ENCODE results near the gene PBX3. TPM values are rescaled to one million over a fixed set of nuclear protein-coding genes. Genes with fewer than 3 reads are reported as not detected.
A peak's percentile ranks its signal among the peaks of the same experiment; 100 is the strongest.

The PBX3 gene
- total RNA-seq, 1 donor from 2014 or later, result 71.6 TPM

DNA sequence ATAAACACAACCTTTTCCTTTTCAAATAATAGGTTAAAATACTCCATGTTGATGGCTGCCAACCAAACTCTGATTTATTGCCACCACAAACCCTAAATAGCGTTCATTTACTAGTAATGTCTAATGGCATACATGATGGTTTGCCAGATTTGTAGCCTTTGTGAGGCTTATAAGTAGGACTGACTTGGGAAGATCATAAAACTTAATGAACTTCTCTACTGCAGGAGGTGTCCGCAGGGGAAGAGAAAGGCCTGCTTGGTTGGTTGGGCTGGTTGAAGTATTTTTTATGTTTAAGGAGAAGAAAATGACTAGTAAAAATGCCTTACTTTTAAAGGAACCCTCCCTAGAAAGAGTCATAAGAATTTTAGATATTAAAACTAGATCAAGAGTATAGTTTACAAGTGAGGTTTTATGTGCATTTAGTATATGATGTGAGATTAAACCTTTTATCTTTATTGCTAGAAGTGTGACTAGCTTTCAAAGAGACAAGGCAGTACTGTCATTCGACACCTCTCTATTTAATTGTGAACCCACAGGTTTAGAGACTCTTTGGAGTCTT is 5.0 kb downstream of the PBX3 start:
- Mint-ChIP-seq H3K27ac (ENCODE audit: unreplicated experiment) (no peak overlapping the region), H3K36me3 (ENCODE audit: low read depth) (peaks cover 2% of the 10 kb centered on the region), H3K4me3 (peak overlapping the region; percentile 29), H3K27me3 (ENCODE audit: low read depth) (no peaks in the 10 kb centered on the region), H3K4me1 (peaks cover 66% of the 10 kb centered on the region), H3K9me3 (no peaks in the 10 kb centered on the region)
- no peak for DNase-seq (ENCODE audit: low read depth, low spot score)
- no peak for TF ChIP-seq CTCF (conservative IDR thresholded peaks at IDR 0.05)

GRCh38 chr9:125754096-125754495 is 6.9 kb downstream of the PBX3 start:
- Mint-ChIP-seq H3K27ac (ENCODE audit: unreplicated experiment) (no peak overlapping the region), H3K4me3 (no peak overlapping the region), H3K27me3 (ENCODE audit: low read depth) (no peaks in the 10 kb centered on the region), H3K9me3 (no peaks in the 10 kb centered on the region), H3K4me1 (peaks cover 70% of the 10 kb centered on the region), H3K36me3 (ENCODE audit: low read depth) (no peaks in the 10 kb centered on the region)
- TF ChIP-seq CTCF (conservative IDR thresholded peaks at IDR 0.05), result no peak
- DNase-seq (ENCODE audit: low read depth, low spot score), result no peak

DNA sequence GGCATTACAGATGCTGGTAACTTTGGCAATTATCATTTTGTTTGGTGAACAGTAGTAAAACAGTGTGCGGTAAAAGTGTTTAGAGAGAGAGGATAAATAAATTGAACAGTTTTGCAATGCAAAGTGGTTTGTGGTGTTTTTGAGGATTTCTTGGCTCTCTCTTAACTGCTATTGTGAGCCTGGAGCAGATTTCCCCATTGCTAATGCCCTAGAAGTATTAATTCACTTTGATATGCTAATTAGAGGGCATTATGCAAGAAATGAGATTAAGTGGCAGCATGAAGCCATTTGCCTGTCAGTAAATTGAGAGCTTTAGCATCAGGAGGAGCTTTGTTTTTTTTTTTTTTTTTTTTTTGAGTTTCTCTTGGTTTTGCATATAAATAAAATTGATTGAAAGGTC is 8.2 kb downstream of the PBX3 start:
- DNase-seq (ENCODE audit: low read depth, low spot score), result no peak
- no peaks in the 10 kb centered on the region for H3K36me3 Mint-ChIP-seq (ENCODE audit: low read depth)
- H3K4me3 Mint-ChIP-seq, result no peak overlapping the region
- no peaks in the 10 kb centered on the region for H3K9me3 Mint-ChIP-seq
- no peaks in the 10 kb centered on the region for H3K27me3 Mint-ChIP-seq (ENCODE audit: low read depth)
- TF ChIP-seq CTCF (conservative IDR thresholded peaks at IDR 0.05), result no peak
- peaks cover 70% of the 10 kb centered on the region for H3K4me1 Mint-ChIP-seq
- no peak overlapping the region for H3K27ac Mint-ChIP-seq (ENCODE audit: unreplicated experiment)

GRCh38 chr9:125756518-125756917 is 9.3 kb downstream of the PBX3 start:
- H3K4me1 Mint-ChIP-seq, result peaks cover 62% of the 10 kb centered on the region
- no peaks in the 10 kb centered on the region for H3K27me3 Mint-ChIP-seq (ENCODE audit: low read depth)
- no peaks in the 10 kb centered on the region for H3K36me3 Mint-ChIP-seq (ENCODE audit: low read depth)
- H3K4me3 Mint-ChIP-seq, result peak overlapping the region; percentile 15
- no peak for TF ChIP-seq CTCF (conservative IDR thresholded peaks at IDR 0.05)
- no peaks in the 10 kb centered on the region for H3K9me3 Mint-ChIP-seq
- peak overlapping the region; percentile 12 for H3K27ac Mint-ChIP-seq (ENCODE audit: unreplicated experiment)
- DNase-seq (ENCODE audit: low read depth, low spot score), result no peak

GRCh38 chr9:125757834-125758233 is 10.7 kb downstream of the PBX3 start:
- Mint-ChIP-seq H3K4me3 (no peak overlapping the region), H3K27ac (ENCODE audit: unreplicated experiment) (no peak overlapping the region), H3K4me1 (peaks cover 59% of the 10 kb centered on the region), H3K27me3 (ENCODE audit: low read depth) (no peaks in the 10 kb centered on the region), H3K36me3 (ENCODE audit: low read depth) (no peaks in the 10 kb centered on the region), H3K9me3 (no peaks in the 10 kb centered on the region)
- DNase-seq (ENCODE audit: low read depth, low spot score), result no peak
- TF ChIP-seq CTCF (conservative IDR thresholded peaks at IDR 0.05), result no peak
